ENCODE measurements around the gene SLC13A3.

SLC13A3 gene

DNA sequence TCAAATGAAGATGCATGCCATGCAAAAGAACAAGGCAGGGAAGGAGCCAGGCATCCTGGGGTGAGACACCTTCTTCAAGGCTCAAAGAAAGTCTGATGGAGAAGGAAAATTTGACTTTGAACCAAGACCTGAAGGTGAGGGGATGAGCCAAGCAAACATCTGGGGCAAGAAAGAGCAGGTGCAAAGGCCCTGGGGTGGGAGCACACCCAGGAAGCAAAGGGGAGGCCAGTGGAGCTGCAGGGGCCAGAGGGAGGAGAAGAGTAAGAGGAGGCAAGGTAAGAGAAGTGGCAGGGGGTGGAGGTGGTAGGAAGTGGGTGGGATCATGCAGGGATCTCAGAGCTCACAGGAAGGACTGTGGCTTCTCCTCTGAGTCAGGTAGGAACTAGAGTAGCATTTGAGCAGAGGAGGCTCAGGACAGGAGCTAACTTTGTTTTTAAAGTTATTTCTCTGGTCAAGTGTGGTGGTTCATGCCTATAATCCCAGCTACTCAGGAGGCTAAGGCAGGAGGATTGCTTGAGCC, 49.6 kb downstream of the SLC13A3 start:
- DNase-seq: no peak

DNA sequence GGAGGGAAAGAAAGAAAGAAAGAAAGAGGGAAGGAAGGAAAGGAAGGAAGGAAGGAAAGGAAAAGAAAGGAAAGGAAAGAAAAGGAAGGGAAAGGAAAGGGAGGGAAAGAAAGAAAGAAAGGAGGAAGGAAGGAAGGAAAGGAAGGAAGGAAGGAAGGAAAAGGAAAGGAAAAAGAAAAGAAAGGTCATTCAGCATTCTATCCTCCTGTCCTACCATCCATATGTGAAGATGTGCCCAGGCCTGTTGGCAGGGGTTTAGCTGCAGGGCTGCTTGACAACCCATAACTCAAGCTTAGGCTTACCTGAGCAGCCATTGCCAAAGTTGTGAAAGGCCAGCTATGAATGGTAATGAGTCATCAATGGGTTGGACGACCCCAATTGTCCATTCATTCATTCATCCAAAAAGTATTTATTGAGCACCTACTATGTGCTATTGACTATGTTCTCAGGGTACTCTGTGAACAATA, 50.9 kb downstream of the SLC13A3 start:
- DNase-seq: no peak

DNA sequence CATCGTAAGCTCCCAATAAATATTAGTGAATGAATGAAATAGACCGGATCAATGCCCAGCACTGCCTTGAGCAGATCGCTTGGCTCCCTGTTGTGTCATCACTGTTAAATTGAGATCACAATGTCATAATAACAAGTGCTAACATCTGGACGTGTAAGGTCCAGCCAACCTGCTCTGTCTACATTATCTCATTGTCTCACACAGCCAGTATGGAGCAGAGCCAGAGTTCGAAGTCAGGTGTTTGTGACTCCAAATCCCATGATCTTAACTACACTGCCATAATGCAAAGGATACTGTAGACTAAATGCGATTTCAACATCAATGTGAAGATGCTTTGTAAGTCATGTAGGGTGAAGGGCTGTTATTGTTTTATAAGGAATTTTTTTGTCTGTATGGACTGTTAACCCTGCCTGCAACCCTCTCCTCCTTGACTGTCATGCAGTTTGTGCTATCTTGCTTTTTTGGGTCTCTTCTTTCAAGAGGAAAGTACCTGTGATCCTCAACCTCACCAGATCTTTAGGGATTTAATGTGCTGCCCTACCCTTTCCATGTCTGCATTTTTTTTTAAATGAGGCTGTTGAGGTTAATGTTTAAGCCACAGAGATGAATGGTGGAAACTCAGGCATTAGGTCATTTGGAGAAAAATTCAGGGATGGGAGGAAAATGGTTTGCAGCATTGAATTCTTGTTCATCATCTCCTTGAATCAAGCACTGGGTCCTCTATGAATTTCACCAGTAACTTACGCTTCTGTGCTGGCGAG, 51.9 kb downstream of the SLC13A3 start:
- DNase-seq: no peak

GRCh38 chr20:46595933-46596332, 55.3 kb downstream of the SLC13A3 start:
- DNase-seq: no peak

- DNase-seq: no peak
These were observed 56.5 kb downstream of the SLC13A3 start for GRCh38 chr20:46594725-46595124.

- no peak for DNase-seq
These were observed 58.5 kb downstream of the SLC13A3 start for GRCh38 chr20:46592580-46593362.

DNA sequence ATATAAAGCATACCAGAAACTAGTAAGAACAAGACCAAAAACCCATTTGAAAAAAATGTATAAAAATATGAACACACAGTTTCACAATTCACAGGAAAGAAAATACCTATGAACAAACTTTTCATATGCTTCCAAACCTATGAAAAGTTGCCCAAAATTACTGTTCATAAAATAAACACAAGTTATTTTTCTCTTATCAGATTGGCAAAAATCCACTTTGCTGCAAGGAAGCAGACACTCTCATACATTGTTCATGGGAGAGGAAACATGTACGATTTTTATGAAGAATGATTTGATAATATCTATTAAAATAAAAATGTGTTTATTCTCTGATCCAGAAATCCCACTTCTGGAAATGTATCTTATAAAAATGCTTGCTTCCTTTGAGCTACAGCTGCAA, 60.8 kb downstream of the SLC13A3 start:
- no peak for DNase-seq

DNA sequence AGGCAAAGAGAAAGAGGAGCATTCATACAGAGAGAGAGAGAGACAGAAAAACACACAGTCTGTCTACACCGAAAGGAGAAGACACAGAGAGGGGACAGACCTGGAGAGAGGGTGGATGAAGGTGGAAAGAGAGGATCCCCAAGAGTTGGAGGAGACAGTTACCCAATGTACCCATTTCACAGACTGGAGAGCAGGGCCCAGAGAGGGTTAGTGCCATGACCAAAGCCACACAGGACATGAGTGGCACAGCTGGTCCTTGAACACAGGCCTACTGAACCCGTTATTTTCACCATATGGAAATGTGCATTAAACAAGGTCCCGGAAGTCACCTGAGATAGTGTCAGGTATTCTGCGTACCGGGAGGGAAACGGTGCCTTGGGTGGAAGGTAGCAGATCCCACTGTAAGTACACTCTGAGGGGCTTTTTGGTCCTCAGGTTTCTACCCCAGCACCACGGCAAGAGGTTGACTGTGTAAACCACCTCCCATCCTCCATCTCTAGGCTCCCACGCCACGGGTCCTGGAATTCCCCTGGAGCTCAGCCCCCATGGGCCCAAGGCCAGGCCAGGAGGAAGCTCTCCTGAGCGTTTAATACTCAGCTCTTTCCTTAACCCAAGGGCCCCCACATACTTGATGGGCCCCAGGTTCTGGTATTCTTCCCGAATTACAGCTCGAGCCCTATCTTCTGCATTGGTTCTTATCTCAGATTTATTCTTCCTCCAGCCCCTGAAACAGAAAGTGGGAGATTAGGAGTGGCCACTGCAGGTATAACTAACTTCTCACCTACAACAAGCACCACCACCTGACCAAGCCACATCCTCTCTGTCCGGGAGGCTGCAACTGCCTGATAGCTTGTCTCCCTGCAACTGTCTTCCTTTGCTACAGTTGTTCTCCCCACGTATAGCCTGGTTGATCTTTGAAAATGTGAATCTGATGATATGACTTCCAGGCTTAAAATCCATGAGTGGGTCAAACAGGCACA, 62.4 kb downstream of the SLC13A3 start:
- no peak for DNase-seq

GRCh38 chr20:46587986-46588385, 63.3 kb downstream of the SLC13A3 start:
- no peak for DNase-seq

GRCh38 chr20:46586724-46587123, 64.5 kb downstream of the SLC13A3 start:
- no peak for DNase-seq

DNA sequence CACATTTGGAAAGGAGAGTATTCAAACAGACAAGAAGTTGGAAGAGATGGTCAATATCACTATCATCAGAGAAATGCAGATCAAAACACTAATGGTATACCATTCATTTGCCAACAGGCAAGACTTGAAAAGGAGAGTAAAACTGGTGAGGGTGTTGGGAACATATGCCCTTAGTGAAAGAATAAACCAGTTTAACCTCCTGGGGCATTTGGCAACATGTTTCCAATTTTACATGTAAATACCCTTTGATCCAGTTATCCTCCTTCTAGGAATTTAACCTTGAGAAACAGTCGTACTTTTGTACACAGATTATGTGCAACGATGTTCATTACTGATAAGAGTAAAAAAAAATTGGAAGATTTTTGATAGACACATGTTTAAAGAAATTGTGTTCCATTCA, 66.8 kb downstream of the SLC13A3 start:
- no peak for DNase-seq

- no peak for DNase-seq
These were observed 67.6 kb downstream of the SLC13A3 start for GRCh38 chr20:46583411-46584214.

- DNase-seq: no peak
These were observed 68.6 kb downstream of the SLC13A3 start for GRCh38 chr20:46582648-46583047.

DNA sequence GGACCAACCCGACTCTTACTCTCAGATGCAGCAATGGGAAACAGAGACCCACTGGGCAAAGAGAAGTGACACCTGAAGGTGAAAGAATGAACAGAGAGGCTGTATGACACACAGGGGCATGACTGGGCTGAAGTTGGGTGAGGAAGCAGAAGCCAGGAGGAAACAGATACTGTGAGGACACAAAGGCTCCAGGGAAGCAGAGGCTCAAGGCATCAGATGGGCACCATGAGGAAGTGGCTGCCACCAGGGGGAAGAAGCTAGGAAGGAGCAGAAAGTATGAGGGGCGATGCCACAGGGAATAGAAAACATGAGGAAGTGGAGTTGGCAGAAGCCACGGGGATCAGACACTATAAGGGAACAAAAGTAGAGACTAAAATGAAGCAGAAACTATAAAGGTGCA, 69.9 kb downstream of the SLC13A3 start:
- peak; percentile 31 for DNase-seq

GRCh38 chr20:46580613-46581205, 70.5 kb downstream of the SLC13A3 start:
- no peak for DNase-seq

- no peak for DNase-seq
These were observed 72.5 kb downstream of the SLC13A3 start for GRCh38 chr20:46578745-46579144.

GRCh38 chr20:46576774-46577395, 74.4 kb downstream of the SLC13A3 start:
- DNase-seq: no peak

- DNase-seq: peak; percentile 80
These were observed 75.3 kb downstream of the SLC13A3 start for GRCh38 chr20:46575937-46576461.

GRCh38 chr20:46575394-46575793, 75.9 kb downstream of the SLC13A3 start:
- DNase-seq: no peak

GRCh38 chr20:46573788-46574584, 77.3 kb downstream of the SLC13A3 start:
- no peak for DNase-seq

Measured in suppressor macrophage treated with lipopolysaccharide for 4 hours (primary cell).